Measurements from ENCODE around the gene PAK6.
A peak's percentile ranks its signal among the peaks of the same experiment; 100 is the strongest.

PAK6 gene

DNA sequence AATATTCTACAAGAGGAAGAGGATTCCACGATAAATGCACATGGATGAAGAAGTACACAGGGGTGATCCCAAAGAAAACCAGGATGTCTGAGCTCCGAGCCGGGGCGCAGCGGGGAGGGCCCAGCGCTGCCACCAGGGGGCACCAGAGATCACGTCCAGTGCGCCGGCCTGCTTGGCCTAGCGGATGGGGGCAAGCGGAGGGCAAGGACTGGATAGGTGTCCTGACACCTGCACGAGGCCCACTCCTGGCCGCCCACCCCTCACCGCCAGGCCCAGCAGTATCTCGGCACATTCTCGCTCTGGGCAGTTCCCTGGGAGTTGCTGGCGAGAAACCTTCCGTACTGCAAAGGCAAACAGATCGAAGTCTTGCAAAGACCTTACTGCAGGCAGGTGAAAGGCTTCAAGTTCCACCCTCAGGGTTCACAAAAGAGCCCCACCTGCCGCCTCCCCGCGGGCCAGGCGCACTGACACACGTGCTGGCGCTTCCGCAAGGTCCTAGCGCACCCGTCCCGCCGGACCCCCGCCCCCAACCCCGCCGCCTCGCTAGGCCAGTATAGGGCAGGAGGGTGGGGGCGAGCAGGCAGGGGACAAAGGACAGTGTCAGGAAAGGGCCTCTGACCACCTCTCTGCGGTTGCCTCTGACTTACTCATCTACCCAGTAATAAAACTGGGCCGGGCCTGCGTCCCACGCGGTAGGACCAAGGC, 40.7 kb downstream of the PAK6 start:
- DNase-seq (ENCODE audit: low read depth, low spot score) = peak; percentile 35
- in situ Hi-C loops (cut with HindIII; ENCODE audit: low sequenced_read_pairs) = loop anchor here (25.0 kb wide), 1 partner anchor 133 kb away; the partner anchor contains the start of gene IVD
- no peak overlapping the region for H3K4me3 ChIP-seq (ENCODE audit: low read depth, low read length)
- TF ChIP-seq, protein P1, sequence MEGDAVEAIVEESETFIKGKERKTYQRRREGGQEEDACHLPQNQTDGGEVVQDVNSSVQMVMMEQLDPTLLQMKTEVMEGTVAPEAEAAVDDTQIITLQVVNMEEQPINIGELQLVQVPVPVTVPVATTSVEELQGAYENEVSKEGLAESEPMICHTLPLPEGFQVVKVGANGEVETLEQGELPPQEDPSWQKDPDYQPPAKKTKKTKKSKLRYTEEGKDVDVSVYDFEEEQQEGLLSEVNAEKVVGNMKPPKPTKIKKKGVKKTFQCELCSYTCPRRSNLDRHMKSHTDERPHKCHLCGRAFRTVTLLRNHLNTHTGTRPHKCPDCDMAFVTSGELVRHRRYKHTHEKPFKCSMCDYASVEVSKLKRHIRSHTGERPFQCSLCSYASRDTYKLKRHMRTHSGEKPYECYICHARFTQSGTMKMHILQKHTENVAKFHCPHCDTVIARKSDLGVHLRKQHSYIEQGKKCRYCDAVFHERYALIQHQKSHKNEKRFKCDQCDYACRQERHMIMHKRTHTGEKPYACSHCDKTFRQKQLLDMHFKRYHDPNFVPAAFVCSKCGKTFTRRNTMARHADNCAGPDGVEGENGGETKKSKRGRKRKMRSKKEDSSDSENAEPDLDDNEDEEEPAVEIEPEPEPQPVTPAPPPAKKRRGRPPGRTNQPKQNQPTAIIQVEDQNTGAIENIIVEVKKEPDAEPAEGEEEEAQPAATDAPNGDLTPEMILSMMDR (IDR thresholded peaks at IDR 0.05; ENCODE audit: low read depth, low read length) = peak; percentile 99

DNA sequence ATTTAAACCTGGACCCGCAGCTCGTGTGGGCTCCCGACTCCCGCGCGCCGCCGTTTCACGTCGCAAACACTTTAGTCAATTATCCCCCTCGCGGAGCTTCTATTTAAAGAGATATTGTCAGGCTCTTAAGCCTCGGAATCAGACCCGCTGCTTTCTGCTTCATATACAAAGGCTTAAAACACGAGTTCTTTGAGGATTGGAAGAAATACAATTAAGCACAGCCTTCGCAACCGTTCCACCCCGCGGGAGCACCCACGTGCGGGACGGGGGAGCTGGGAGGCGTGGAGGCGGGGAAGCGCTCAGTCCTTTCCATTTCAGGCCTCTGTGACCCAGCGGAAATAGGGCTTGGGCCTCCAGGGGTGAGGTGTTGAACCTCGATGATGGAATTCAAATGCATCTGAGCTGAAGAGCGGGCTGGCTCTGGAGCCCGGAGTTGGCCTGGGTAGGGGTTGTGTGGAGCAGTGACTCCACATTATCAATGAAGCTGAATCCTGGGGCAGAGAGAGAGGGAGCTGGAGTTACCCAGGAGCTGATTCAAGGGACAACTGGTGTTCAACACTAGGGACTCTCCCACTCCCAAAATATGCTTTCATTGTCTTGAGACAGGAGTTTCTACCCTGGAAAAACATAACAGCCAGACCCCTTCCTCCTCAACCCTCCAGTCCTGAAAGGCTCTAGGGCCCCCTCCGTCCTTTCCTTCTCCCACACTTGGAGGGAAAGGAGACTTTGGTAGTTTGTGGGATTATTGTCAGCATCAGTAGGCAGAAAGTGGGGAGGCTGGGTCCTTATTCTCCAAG, 41.6 kb downstream of the PAK6 start:
- no peak overlapping the region for H3K4me3 ChIP-seq (ENCODE audit: low read depth, low read length)
- in situ Hi-C loops (cut with HindIII; ENCODE audit: low sequenced_read_pairs) = loop anchor here (25.0 kb wide), 1 partner anchor 132 kb away; the partner anchor contains the start of gene IVD
- TF ChIP-seq, protein P1 (IDR thresholded peaks at IDR 0.05; ENCODE audit: low read depth, low read length) = no peak
- no peak for DNase-seq (ENCODE audit: low read depth, low spot score)

DNA sequence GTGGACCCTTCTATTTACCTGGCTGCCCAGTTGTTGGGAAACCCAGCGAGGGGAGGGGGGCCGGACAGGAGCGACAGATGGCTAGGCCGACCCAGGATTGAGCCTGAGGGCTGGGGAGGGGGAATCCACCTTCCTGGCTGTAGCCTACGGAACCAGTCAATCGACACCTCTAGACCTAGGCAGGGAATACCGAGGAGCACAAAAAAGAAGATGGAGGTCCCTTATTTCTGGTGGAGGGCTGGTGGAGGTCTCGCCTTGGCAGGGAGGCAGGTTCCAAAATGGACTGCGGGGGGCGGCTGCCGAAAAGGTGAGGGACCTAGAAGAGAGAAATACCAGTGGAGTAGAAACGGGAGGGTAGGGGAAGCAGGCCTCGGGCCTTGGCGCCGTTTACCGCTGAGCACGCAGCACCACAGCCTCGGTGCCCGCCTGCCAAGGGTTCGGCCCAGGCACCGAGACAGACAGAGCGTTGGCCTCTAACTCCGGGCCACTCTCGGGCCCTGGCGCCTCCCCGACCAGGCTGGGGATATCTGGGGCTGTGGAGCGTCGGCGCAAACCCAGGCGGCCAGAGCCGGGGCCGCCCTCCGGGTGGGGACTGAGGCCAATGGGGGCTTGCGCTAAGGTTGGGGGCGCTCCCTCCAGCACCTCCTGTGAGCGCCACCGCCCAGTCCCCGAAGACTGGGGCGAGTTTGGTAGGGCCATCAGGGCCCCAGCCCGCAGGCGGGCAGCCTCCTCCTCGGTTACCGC, 42.4 kb downstream of the PAK6 start:
- no peak for DNase-seq (ENCODE audit: low read depth, low spot score)
- TF ChIP-seq, protein P1 (IDR thresholded peaks at IDR 0.05; ENCODE audit: low read depth, low read length) = no peak
- no peak overlapping the region for H3K4me3 ChIP-seq (ENCODE audit: low read depth, low read length)

DNA sequence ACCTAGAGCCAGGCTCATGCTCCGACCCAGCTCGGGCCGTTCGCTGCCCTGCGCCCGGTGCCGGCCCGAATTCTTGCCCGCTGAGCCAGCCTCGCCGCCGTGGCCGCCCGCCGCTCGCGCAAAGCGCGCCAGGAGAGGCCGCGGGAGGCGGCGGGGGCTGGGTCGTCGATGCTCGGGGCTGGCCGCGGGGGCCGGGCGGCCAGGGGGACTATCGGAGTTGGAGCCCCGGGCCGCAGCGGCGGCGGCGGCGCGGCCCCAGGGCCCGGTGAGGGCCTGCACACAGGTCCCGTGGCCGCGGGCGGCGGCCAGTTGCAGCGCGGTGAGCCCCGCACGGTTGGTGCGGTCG, 42.9 kb downstream of the PAK6 start:
- in situ Hi-C loops (cut with HindIII; ENCODE audit: low sequenced_read_pairs) = loop anchor here (25.0 kb wide), 1 partner anchor 131 kb away; the partner anchor contains the start of gene IVD
- DNase-seq (ENCODE audit: low read depth, low spot score) = no peak
- TF ChIP-seq, protein P1 (IDR thresholded peaks at IDR 0.05; ENCODE audit: low read depth, low read length) = no peak
- no peak overlapping the region for H3K4me3 ChIP-seq (ENCODE audit: low read depth, low read length)

More for the DNA sequence above, 42.4 kb downstream of the PAK6 start:
- in situ Hi-C loops (cut with HindIII; ENCODE audit: low sequenced_read_pairs) = loop anchor here (25.0 kb wide), 1 partner anchor 131 kb away; the partner anchor contains the start of gene IVD

DNA sequence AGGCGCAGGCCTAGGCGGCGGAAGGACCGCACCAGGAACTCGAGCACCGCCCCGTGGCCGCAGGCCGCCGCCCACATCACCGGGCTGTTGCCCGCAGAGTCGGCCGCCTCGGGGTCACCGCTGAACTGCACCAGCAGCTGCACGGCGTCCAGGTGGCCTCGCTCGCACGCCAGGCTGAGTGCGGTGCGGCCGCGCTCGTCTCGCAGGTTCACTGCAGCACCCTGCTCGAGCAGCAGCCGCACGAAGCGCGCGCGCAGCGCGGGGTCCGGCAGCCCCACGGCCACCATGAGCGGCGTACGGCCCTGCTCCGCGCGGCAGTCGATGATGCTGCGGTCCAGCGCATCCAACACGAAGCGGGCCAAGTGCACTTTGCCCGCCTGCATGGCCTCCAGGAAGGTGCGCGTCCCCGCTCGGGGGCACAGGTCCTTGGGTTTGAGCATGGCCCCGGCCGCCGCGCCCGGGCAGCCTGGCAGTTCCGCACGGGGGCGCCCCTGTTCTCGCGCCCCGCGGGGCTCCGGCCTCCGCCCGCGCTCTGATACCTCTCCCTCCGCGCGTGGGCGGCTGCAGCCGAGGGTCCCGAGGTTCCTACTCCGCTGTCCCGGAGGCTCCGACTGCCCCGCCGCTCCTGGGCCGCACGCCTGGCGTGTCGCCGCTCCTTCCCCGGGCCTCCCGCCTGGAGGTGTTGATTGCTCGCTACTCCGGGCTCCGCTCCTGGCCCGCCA, 43.4 kb downstream of the PAK6 start:
- DNase-seq (ENCODE audit: low read depth, low spot score) = no peak
- in situ Hi-C loops (cut with HindIII; ENCODE audit: low sequenced_read_pairs) = loop anchor here (25.0 kb wide), 1 partner anchor 130 kb away; the partner anchor contains the start of gene IVD
- peak overlapping the region; percentile 15 for H3K4me3 ChIP-seq (ENCODE audit: low read depth, low read length)
- TF ChIP-seq, protein P1 (IDR thresholded peaks at IDR 0.05; ENCODE audit: low read depth, low read length) = peak; percentile 33
